Left renal cortex interstitium (tissue), 4 donors: ENCODE results near the gene OPN1SW. TPM values are rescaled to one million over a fixed set of nuclear protein-coding genes. Genes with fewer than 3 reads are reported as not detected.

ENCODE experiments used
- DNase-seq, 4 donors: peaks; one replicate each; pipeline ENCODE4 v3.0.0-alpha.2; 2013; ENCODE audit warnings: low read depth in 4 of 4, low spot score in 2 of 4, missing footprints in 1 of 4
- polyA plus RNA-seq, 4 donors: library from polyadenylated mRNA; unstranded; fragments of 120-200 nt; gene quantifications; one replicate each; pipeline ENCODE4 v1.2.1, GENCODE V29; 2013; ENCODE audit not compliant: insufficient read length in 4 of 4

OPN1SW gene
- polyA plus RNA-seq, 4 donors, result 1.2 to 1.9 (median 1.4) TPM

DNA sequence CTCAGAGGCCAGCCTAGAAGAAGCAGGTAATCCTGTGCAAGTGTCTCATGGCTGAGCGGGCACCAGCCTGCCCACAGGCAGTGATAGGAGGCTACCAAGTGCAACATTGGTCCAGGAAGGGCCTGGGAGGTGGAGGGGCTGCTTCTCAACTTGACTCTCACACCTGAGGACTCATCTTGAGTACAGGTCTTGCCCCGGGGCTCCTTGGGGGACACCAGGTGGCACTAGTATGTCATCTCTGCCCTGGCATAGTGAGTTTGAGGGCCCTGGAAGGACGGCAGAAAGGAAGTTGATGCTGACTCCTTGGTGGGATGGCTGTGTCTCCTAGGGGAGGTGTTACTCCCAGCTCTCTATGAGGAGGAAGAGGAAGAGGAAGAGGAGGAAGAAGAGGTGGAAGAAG is 18.4 kb upstream of the OPN1SW start:
- DNase-seq, result no peak

- DNase-seq, result no peak
Observed at GRCh38 chr7:128793181-128793547, 17.6 kb upstream of the OPN1SW start.

DNA sequence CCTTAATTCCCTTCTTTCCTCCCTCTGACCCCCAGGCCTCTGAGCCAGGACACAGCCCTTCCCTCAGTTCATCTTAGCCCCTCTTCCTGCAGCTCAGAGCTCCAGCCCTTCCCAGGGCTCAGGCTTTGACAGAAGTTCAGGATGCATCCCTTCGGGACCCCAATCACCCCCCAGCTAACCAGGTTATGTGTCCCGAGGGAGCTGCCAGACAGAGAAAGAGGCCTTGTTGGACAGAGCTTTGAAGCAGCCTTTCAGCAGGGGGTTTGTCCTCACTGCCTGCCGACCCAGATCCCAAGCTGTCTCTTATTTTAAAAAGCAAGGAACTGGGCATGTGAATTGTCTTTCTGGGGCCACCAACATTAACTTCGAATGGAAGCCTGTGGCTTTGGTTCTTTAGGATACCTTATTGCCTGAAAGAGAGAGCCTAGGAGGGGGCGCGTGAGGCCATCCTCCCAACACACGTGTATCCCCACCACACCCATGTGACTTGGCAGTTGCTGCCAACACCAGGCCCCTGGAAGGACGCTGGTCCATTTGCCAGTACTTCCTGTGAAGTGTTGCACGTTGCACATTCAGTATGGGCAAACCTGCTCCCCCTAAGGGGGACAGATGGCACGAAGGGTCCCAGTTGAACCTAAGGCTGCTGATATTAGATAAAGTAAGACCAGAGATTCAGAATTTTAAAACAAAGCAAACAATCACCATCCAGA is 17.0 kb upstream of the OPN1SW start:
- no peak for DNase-seq

GRCh38 chr7:128791972-128792327 is 16.4 kb upstream of the OPN1SW start:
- DNase-seq, result no peak

DNA sequence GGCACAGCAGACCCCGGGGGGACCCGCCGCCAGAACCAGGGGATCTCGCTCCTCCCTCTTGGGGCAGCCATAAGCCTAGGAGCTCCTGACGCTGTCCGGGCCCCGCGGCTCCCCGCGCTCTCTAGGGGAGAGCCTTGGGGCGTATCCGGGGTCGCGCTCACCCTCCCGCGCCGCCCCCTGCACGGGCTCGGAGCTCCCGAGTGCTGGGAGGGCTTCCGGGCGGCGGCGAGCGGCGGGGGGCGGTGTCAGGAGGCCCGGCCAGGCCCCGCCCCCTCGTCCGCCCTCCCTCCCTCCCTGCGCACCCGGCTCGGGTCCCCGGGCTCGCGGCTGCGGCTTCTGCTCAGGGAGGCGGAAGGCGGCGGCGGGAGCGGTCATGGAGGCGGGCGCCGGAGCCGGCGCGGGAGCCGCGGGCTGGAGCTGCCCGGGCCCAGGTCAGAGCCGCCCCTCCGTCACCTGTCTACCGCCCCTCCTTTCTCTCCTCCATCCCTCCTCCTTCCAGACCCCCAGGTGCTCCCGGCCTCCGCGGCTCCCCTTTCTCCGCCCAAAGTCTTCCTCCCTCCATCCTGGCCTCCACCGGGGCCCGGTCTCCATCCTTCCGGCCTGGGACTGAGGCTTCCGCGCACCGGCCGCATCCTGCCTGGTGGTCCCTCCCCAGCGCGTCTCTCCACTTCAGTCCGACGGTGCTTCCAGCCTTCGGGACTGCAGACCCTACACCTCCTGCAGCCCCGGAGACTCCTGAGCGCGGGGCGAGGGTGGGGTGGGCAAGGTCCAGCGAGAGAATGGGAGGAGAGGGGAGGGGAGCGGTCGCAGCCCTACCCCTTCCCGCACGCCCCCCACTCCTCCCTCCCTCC is 15.8 kb upstream of the OPN1SW start, which contains the start of gene CCDC136:
CCDC136 (plus strand) TSS at position 848 of the 851 bp plus-strand sequence. CDS start 444 bp downstream, outside the sequence.
- DNase-seq, result peak in 2 of 4 donors; percentile 19 to 34

DNA sequence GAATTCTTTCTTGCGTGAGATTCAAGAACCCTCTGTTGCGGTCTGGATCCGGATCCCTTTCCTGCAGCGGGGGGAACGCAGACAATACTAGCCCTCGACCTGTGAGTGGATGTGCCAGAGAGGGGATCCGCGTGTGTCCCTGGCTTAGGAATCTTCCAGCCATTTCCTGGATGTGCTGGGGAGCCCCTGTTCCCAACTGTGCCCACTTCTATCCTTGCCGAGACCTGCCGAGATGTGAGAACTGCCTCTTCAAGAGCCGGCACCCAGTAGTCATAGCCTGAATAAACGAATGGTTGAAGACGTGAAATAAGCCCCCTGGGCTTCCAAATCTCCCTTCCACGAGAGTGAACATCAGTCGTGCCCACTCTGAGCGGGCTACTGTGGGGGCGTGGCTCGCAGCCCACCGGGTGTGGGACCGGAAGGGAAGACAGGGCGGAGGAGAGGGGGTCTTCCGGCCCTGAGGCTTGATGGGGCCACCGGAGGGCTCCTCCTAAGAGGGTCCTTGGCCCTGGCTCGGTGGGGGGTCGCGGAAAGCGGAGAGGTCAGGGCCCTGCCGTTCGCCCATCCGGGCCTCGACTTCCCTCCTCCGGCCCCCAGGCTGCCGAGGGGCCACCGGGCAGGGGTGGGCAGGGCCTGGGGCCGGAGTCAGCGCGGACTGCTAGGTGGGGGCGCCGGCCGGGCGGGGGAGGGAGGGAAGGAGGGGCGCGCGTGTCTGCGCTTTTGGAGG is 14.9 kb upstream of the OPN1SW start:
- peak in 1 of 4 donors; percentile 16 for DNase-seq

GRCh38 chr7:128788446-128789412 is 13.1 kb upstream of the OPN1SW start:
- DNase-seq, result no peak

GRCh38 chr7:128785738-128786137 is 10.1 kb upstream of the OPN1SW start:
- no peak for DNase-seq

GRCh38 chr7:128783143-128783861 is 7.7 kb upstream of the OPN1SW start:
- DNase-seq, result peak in 2 of 4 donors; percentile 41 to 52

GRCh38 chr7:128781851-128782250 is 6.3 kb upstream of the OPN1SW start:
- no peak for DNase-seq

- no peak for DNase-seq
Observed at GRCh38 chr7:128781126-128781525, 5.5 kb upstream of the OPN1SW start.

DNA sequence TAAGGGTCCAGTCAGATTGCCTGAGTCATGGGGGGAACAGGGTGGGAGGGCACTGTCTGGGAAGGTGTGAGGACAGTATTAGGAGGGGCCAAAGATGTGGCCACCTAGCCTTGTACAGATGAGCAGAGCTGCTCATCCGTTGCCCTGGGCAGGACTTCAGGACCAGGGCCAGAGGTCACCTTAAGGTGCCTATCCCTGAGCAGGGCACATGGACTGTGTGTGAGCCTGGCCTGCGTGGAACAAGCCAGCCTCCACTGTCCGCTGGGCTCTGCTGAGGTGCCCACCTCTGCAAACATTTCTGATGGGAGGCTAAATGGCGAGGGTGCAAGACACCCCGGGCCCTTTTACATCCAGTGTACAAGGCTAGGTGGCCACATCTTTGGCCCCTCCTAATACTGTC is 3.4 kb upstream of the OPN1SW start:
- no peak for DNase-seq

GRCh38 chr7:128777156-128778123 is 1.8 kb upstream of the OPN1SW start:
- no peak for DNase-seq

- no peak for DNase-seq
Observed at GRCh38 chr7:128774921-128775320, 673 bp downstream of the OPN1SW start.

GRCh38 chr7:128774029-128774689 is 1.4 kb downstream of the OPN1SW start:
- DNase-seq, result no peak

DNA sequence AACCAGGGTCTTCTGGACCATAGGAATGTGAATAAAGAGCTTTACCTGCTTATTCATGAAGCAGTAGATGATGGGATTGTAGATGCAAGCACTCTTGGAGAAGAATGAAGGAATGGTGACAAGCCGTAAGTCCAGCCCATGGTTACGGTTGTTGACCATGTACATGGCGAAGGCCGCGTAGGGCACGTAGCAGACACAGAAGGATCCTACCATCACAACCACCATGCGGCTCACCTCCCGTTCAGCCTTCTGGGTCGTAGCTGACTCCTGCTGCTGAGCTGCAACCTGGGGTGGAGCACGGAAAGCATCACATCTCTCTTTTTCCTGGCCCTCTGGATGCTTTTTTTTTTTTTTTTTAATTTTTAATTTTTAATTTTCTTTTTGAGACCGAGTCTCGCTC is 2.0 kb downstream of the OPN1SW start:
- no peak for DNase-seq

- DNase-seq, result no peak
Observed at GRCh38 chr7:128770233-128770632, 5.4 kb downstream of the OPN1SW start.
